ENCODE measurements around the gene CREBZF.

The CREBZF gene

DNA sequence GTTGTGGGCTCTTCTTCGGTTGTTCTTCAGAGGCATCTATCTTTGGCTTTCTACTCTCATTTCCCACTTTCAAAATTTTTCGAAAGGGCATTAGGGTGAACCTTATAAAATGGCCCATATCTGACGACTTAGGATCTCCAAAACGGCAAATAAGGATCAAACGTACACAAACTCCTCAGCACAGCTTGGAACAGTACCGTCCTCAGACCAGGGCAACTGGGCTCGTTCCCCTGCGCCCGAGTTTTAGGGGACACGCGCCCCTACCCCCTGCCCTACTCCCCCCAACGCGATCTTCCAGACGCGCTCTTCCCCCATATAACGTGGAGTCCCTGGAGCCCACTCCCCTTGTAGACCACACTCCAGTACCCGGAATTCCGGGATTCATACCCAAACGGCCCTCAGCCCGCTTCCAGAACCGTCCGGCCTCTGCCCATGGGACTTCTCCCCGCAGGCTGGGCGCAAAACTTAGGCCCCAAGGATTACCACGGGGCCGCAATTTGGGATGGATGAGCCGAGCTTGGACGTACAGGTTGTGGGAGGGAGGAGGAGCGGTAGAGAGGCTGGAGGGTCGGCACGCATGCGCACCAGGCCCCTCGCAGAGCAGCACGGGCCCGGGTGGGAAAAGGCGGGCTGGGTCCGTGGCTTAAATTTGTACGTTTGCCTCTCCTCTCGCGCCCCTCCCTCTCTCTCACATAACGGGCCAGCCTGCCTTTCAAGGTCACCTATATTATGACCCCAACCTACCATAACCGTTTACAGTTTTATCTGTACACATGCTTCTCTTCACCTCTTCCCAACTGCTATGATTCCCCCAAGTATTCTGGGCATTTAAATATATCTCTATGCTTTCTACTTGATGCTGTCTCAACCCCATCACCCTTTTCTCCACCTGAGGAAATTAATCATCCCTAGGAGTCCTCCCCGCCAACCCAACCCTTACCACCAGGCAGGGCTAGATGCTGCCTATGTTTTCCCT, 17.7 kb upstream of the CREBZF start:
- Histone ChIP-seq H3K4me3 (ENCODE audit: low read depth, low read length) (peak overlapping the region; percentile 50), H3K9me3 (ENCODE audit: control insufficient read depth, insufficient read depth, low read depth, low read length) (no peaks in the 10 kb centered on the region), H3K4me1 (ENCODE audit: control insufficient read depth, insufficient read depth, low read length) (no peaks in the 10 kb centered on the region), H3K27ac (ENCODE audit: extremely low read depth, low read depth, low read length) (peak overlapping the region; percentile 47; the same call in 1 of the 2 replicates), H3K36me3 (ENCODE audit: control insufficient read depth in 2 of 2, insufficient read depth in 1 of 2, low read length in 2 of 2) (no peaks in the 10 kb centered on the region)
- TF ChIP-seq ZNF140 (tag by site-specific recombination; IDR thresholded peaks at IDR 0.05) (no peak), ZFP41 (tag by site-specific recombination; IDR thresholded peaks at IDR 0.05; ENCODE audit: borderline replicate concordance) (no peak), GLIS2 (tag by site-specific recombination; IDR thresholded peaks at IDR 0.05) (0 out of 2 replicates have a peak, but pooled peaks have one; percentile 14), ATF2 (tag by site-specific recombination; IDR thresholded peaks at IDR 0.05; ENCODE audit: low read depth) (no peak), PRDM1 (tag by site-specific recombination; IDR thresholded peaks at IDR 0.05) (peak; percentile 15; the same call in 1 of the 2 replicates), ZNF341 (tag by site-specific recombination; IDR thresholded peaks at IDR 0.05; ENCODE audit: low read depth) (peak; percentile 76), ZNF335 (tag by site-specific recombination; conservative IDR thresholded peaks at IDR 0.05) (peak; percentile 56), ZNF600 (tag by site-specific recombination; IDR thresholded peaks at IDR 0.05) (0 out of 2 replicates have a peak, but pooled peaks have one; percentile 11), ZXDB (tag by site-specific recombination; IDR thresholded peaks at IDR 0.05) (0 out of 2 replicates have a peak, but pooled peaks have one; percentile 23), KLF17 (tag by site-specific recombination; IDR thresholded peaks at IDR 0.05) (no peak), ZNF501 (tag by site-specific recombination; IDR thresholded peaks at IDR 0.05) (no peak), SCRT2 (tag by site-specific recombination; IDR thresholded peaks at IDR 0.05) (peak; percentile 66), SP7 (tag by site-specific recombination; IDR thresholded peaks at IDR 0.05) (peak; percentile 12; the same call in 1 of the 2 replicates), ZNF76 (tag by site-specific recombination; IDR thresholded peaks at IDR 0.05; ENCODE audit: borderline replicate concordance, low read depth) (peak; percentile 33; the same call in 1 of the 2 replicates), ZFHX2 (tag by site-specific recombination; conservative IDR thresholded peaks at IDR 0.05) (0 out of 2 replicates have a peak, but pooled peaks have one; percentile 10), ZSCAN16 (tag by site-specific recombination; IDR thresholded peaks at IDR 0.05) (no peak), SP2 (tag by site-specific recombination; IDR thresholded peaks at IDR 0.05) (peak; percentile 46), ZNF26 (tag by site-specific recombination; IDR thresholded peaks at IDR 0.05) (no peak)
- TF ChIP-seq, protein P1, sequence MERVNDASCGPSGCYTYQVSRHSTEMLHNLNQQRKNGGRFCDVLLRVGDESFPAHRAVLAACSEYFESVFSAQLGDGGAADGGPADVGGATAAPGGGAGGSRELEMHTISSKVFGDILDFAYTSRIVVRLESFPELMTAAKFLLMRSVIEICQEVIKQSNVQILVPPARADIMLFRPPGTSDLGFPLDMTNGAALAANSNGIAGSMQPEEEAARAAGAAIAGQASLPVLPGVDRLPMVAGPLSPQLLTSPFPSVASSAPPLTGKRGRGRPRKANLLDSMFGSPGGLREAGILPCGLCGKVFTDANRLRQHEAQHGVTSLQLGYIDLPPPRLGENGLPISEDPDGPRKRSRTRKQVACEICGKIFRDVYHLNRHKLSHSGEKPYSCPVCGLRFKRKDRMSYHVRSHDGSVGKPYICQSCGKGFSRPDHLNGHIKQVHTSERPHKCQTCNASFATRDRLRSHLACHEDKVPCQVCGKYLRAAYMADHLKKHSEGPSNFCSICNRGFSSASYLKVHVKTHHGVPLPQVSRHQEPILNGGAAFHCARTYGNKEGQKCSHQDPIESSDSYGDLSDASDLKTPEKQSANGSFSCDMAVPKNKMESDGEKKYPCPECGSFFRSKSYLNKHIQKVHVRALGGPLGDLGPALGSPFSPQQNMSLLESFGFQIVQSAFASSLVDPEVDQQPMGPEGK (tag by site-specific recombination; IDR thresholded peaks at IDR 0.05): no peak
- TF ChIP-seq, protein P2, sequence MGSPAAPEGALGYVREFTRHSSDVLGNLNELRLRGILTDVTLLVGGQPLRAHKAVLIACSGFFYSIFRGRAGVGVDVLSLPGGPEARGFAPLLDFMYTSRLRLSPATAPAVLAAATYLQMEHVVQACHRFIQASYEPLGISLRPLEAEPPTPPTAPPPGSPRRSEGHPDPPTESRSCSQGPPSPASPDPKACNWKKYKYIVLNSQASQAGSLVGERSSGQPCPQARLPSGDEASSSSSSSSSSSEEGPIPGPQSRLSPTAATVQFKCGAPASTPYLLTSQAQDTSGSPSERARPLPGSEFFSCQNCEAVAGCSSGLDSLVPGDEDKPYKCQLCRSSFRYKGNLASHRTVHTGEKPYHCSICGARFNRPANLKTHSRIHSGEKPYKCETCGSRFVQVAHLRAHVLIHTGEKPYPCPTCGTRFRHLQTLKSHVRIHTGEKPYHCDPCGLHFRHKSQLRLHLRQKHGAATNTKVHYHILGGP (tag by site-specific recombination; IDR thresholded peaks at IDR 0.05): no peak
- TF ChIP-seq, protein P3, sequence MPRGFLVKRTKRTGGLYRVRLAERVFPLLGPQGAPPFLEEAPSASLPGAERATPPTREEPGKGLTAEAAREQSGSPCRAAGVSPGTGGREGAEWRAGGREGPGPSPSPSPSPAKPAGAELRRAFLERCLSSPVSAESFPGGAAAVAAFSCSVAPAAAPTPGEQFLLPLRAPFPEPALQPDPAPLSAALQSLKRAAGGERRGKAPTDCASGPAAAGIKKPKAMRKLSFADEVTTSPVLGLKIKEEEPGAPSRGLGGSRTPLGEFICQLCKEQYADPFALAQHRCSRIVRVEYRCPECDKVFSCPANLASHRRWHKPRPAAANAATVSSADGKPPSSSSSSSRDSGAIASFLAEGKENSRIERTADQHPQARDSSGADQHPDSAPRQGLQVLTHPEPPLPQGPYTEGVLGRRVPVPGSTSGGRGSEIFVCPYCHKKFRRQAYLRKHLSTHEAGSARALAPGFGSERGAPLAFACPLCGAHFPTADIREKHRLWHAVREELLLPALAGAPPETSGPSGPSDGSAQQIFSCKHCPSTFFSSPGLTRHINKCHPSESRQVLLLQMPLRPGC (tag by site-specific recombination; IDR thresholded peaks at IDR 0.05): no peak
- CTCF ChIA-PET: interaction anchor here (3.4 kb wide), 1 partner anchor 13 kb away, joined by 14 read pairs; no protein-coding TSS in a partner anchor
- POLR2A ChIA-PET: no interaction called here

All from HEK293 (cell line).